ENCODE measurements around the gene ITPKB. TPM values are rescaled to one million over a fixed set of nuclear protein-coding genes. Genes with fewer than 3 reads are reported as not detected.

ITPKB gene
- total RNA-seq, 1 experiment from 2014 or later, result 17.7 TPM

DNA sequence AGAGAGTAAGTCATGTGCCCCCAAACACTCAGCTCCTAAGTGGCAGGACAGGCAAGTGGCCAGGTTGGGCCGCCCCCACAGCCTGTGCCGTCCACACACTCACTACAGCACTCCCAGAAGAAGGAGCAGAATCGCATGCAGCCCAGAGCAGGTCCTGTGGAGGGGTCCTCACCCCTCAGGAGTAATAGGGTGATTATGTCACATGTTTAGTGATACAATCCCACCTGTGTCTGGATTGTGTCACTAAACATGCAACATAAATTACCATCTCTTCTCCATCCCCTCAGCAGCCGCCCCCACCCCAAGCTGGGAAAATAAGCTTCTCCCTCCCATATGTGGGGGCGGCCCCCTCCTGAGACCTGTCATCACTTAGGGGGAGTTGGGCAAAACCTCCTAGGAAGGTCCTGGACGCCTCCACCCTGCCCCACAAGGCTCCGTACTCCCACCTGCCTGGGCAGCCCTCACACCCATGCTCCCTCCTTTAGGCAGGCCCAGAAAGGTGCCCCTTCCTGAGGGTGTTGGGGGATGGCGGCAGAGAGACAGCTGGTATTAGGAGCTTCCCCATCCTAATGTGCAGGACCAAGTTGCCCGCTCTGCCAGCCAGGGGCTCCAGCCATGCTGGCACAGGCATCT is 133.6 kb downstream of the ITPKB start:
- H2AFZ ChIP-seq (ENCODE audit: low read length), result no peak overlapping the region
- no peaks in the 10 kb centered on the region for H3K4me1 ChIP-seq (ENCODE audit: insufficient read depth, low read length)
- ChIA-PET POLR2A (ENCODE audit: unreplicated experiment) (no interaction called here), CTCF (no interaction called here)
- no peak overlapping the region for H3K4me2 ChIP-seq (ENCODE audit: low read length)
- H3K36me3 ChIP-seq (ENCODE audit: low read depth, low read length), result no peaks in the 10 kb centered on the region
- H3K9ac ChIP-seq (ENCODE audit: low read length), result no peak overlapping the region
- no peaks in the 10 kb centered on the region for H3K9me2 ChIP-seq (replicated peaks; ENCODE audit: low read length)
- TF ChIP-seq, protein P1, sequence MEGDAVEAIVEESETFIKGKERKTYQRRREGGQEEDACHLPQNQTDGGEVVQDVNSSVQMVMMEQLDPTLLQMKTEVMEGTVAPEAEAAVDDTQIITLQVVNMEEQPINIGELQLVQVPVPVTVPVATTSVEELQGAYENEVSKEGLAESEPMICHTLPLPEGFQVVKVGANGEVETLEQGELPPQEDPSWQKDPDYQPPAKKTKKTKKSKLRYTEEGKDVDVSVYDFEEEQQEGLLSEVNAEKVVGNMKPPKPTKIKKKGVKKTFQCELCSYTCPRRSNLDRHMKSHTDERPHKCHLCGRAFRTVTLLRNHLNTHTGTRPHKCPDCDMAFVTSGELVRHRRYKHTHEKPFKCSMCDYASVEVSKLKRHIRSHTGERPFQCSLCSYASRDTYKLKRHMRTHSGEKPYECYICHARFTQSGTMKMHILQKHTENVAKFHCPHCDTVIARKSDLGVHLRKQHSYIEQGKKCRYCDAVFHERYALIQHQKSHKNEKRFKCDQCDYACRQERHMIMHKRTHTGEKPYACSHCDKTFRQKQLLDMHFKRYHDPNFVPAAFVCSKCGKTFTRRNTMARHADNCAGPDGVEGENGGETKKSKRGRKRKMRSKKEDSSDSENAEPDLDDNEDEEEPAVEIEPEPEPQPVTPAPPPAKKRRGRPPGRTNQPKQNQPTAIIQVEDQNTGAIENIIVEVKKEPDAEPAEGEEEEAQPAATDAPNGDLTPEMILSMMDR (conservative IDR thresholded peaks at IDR 0.05; ENCODE audit: low read depth, low read length), result no peak
- TF ChIP-seq EZH2phosphoT487 (IDR thresholded peaks at IDR 0.05; ENCODE audit: borderline replicate concordance, low read length) (no peak), EZH2 (IDR thresholded peaks at IDR 0.05; ENCODE audit: low read length, unreplicated experiment) (no peak)
- intact Hi-C loops (cut with micrococcal nuclease), result no loop called here
- H3K79me2 ChIP-seq (ENCODE audit: low read length), result no peaks in the 10 kb centered on the region
- no peak overlapping the region for H3K4me3 ChIP-seq (ENCODE audit: low read length)
- ATAC-seq, result no peak
- H3K27ac ChIP-seq (ENCODE audit: low read length), result no peak overlapping the region
- H3K9me3 ChIP-seq (ENCODE audit: low read length), result no peaks in the 10 kb centered on the region
- H4K20me1 ChIP-seq (ENCODE audit: low read length), result no peaks in the 10 kb centered on the region
- H3K27me3 ChIP-seq (ENCODE audit: low read length), result no peaks in the 10 kb centered on the region
- DNase-seq, result no peak
- BruUV-seq (replicated peaks), result no TSS peak
- no peaks in the 10 kb centered on the region for H3F3A ChIP-seq (ENCODE audit: low read length, unreplicated experiment)

DNA sequence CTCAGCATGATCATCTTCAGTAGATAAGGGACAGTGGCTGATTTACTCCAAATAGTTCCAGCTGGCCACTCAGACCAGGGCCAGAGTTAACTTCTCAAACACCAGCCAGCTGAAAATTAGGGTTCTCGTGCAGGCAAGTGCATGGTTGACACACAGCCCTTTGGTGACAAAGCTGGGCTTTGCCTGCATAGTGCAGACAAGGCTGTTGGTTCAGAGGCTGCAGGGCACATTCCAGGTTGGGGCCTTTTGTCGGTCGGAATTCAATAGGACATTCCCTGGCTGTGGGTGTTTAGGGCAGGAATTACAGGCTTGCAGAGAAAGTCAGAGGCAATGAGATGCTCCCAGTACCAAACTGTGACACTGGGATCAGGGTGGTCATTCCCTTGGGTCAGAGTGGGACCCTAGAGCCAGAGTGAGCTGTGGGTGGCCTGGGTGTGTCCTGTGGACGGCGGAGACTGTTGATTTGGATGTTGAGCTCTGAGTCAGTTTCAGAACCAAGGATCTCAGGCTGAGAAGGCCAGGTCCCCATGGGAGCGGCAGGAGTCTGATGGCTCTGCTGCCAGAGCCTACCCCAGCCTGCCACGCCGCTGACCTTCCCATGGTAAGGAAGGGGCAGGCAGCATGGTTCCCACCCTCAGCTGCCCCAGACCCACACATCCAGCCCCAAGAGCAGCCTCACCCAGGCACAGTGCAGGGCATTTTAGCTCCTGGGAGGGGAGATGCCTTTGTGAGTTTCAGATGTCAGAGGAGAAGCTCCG is 134.3 kb downstream of the ITPKB start:
- Histone ChIP-seq H3F3A (ENCODE audit: low read length, unreplicated experiment) (no peaks in the 10 kb centered on the region), H3K27me3 (ENCODE audit: low read length) (0 out of 2 replicates have a peak, but pooled peaks cover 2% of the 10 kb centered on the region), H3K4me2 (ENCODE audit: low read length) (no peak overlapping the region), H3K27ac (ENCODE audit: low read length) (no peak overlapping the region), H4K20me1 (ENCODE audit: low read length) (no peaks in the 10 kb centered on the region), H3K9me2 (replicated peaks; ENCODE audit: low read length) (no peaks in the 10 kb centered on the region), H3K9me3 (ENCODE audit: low read length) (no peaks in the 10 kb centered on the region), H3K9ac (ENCODE audit: low read length) (no peak overlapping the region), H3K36me3 (ENCODE audit: low read depth, low read length) (no peaks in the 10 kb centered on the region), H3K79me2 (ENCODE audit: low read length) (no peaks in the 10 kb centered on the region), H3K4me3 (ENCODE audit: low read length) (no peak overlapping the region), H2AFZ (ENCODE audit: low read length) (no peak overlapping the region), H3K4me1 (ENCODE audit: insufficient read depth, low read length) (no peaks in the 10 kb centered on the region)
- no peak for DNase-seq
- CTCF ChIA-PET, result interaction anchor here (0.6 kb wide), 1 partner anchor 922 kb away, joined by 3 read pairs; no protein-coding TSS in a partner anchor
- POLR2A ChIA-PET (ENCODE audit: unreplicated experiment), result no interaction called here
- intact Hi-C loops (cut with micrococcal nuclease), result no loop called here
- BruUV-seq (replicated peaks), result no TSS peak
- TF ChIP-seq, protein P1 (conservative IDR thresholded peaks at IDR 0.05; ENCODE audit: low read depth, low read length), result no peak
- TF ChIP-seq EZH2 (IDR thresholded peaks at IDR 0.05; ENCODE audit: low read length, unreplicated experiment) (no peak), EZH2phosphoT487 (IDR thresholded peaks at IDR 0.05; ENCODE audit: borderline replicate concordance, low read length) (no peak)
- no peak for ATAC-seq

Measured in PC-3 (cell line).